Dermis blood vessel endothelial cell (primary cell): Measurements from ENCODE around the gene ACTR10. TPM values are rescaled to one million over a fixed set of nuclear protein-coding genes. Genes with fewer than 3 reads are reported as not detected.

Source experiments
- DNase-seq: peaks from one replicate; pipeline ENCODE4 v3.0.0; 2010
- total RNA-seq: library from RNA; depleted of rRNA; stranded (reverse); fragments of >200 nt; gene quantifications from 2 replicates; pipeline ENCODE4 v1.2.3, GENCODE V29; 2014

The ACTR10 gene
- total RNA-seq, 1 donor from 2014 or later = 42.4 TPM

DNA sequence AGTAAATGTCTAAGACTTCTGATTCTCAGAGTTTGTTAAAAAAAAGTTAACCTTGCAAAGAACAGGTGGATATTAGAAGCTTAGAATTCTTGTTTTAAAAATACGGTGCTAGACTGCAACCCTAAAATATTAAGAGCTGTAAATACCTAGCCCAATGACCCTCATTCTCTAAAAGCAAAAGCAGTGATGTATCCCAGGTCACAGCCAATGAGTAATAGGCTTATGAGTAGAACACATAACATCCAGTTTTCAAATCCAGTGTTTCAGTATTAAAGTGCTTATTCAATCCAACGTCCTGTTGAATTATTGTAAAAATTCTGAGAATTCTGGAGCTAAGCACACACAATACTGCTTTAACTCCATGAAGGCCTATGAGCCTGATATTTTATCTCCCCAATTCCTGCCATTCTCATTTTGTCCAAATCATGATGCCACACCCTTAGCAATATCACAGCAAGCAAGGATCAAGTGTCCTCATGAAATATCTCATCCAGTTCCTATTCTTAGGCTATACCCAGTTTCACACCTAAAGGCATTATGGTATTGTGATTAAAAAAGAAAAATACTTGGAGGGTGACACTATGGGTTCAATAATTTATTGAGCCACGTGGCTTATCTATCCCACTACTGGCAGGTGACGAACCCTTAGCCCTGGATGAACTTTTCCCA lies 83.1 kb downstream of the ACTR10 start:
- no peak for DNase-seq

DNA sequence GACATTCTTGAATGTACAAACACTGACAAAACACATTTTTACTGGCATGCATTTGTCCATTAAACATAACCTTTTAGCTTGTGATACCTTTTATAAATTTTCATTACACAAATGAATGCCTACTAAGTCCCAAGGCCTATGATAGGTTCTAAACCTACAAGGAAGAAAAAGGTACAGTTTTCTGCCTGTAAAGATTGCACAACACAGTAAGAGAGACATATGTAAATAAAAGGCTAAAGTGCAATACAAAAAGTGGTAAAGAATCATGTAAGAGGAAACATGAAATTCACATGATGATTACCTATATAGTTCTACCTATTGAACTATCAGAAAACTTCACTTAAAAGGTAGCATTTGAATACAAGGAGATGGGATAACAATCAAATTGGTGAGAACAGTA lies 83.8 kb downstream of the ACTR10 start:
- no peak for DNase-seq

GRCh38 chr14:58285132-58285531 lies 85.2 kb downstream of the ACTR10 start:
- DNase-seq = no peak

Other genes starting within 250 kb of the ACTR10 start
- 1.5 and 2.0 TPM in 2 replicates for gene ARMH4, start 47.9 kb upstream of the ACTR10 start, total RNA-seq
- 102 and 157 TPM in 2 replicates for gene PSMA3, start 44.7 kb downstream of the ACTR10 start, total RNA-seq
- gene ARID4A, start 98.4 kb downstream of the ACTR10 start, total RNA-seq = 15.9 and 17.9 TPM in 2 replicates
- not detected in 2 replicates for gene TOMM20L, start 195.8 kb downstream of the ACTR10 start, total RNA-seq
- gene TIMM9, start 227.4 kb downstream of the ACTR10 start, total RNA-seq = 17.0 and 17.5 TPM in 2 replicates
- gene KIAA0586, start 227.6 kb downstream of the ACTR10 start, total RNA-seq = 20.9 and 36.8 TPM in 2 replicates